ENCODE results near the gene LEF1. TPM values are rescaled to one million over a fixed set of nuclear protein-coding genes. Genes with fewer than 3 reads are reported as not detected.

LEF1 gene
- total and polyA plus RNA-seq, 2 donors from 2014 or later, result 5.1 to 14.5 TPM

DNA sequence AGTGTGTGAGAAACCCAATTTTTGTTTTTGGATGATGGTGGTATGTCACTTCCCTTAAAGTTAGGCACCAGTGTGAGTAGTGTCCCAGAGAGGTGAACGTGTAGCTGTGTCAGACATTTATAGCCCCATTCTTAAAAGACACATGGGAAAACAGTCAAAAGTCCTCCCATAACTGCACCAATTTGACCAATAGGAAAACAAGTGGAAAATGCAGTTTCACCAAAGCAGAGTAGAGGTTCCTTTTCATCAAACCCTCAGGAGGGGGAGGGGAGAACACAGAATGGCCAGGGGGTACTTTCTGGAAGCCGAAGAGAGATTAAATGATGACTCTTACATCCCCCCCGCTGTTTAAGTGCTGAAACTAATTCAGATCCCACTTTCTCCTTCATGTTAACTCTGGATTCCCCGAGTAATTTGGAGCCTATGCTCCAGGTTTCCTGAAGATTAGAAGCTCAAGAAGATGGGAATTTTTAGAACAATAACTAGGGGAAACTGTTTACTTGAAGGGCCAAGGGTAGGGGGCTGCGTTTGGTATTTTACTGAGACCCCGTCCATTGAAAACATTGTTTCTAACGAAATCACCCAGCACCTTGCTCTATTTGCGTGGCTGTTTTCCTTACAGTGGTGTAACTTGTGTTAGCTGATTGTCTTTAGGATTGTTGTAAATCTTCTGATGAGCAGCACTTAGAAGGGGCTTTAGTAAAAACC lies 2.1 kb upstream of the LEF1 start:
- FAIRE-seq, result no peak
- Histone ChIP-seq H3K4me3 (ENCODE audit: low read length in 3 of 3) (peak overlapping the region in 1 of 3 donors; percentile 16), H3K4me1 (ENCODE audit: control insufficient read depth in 2 of 3, insufficient read depth in 2 of 3, low read depth in 1 of 3, low read length in 3 of 3) (peaks cover 0 to 5% (median 5%) of the 10 kb centered on the region in 3 donors), H3K27me3 (ENCODE audit: control insufficient read depth, insufficient read depth, low read length) (peaks cover 16% of the 10 kb centered on the region), H3K27ac (ENCODE audit: low read depth in 2 of 2, low read length in 2 of 2) (no peak overlapping the region), H3K36me3 (ENCODE audit: control insufficient read depth in 2 of 3, insufficient read depth in 3 of 3, low read length in 3 of 3) (no peaks in the 10 kb centered on the region), H3K9ac (ENCODE audit: low read length in 3 of 3) (no peak overlapping the region), H3K9me3 (ENCODE audit: control insufficient read depth in 2 of 3, insufficient read depth in 1 of 3, low read length in 3 of 3) (no peaks in the 10 kb centered on the region)
- TF ChIP-seq, protein P1, sequence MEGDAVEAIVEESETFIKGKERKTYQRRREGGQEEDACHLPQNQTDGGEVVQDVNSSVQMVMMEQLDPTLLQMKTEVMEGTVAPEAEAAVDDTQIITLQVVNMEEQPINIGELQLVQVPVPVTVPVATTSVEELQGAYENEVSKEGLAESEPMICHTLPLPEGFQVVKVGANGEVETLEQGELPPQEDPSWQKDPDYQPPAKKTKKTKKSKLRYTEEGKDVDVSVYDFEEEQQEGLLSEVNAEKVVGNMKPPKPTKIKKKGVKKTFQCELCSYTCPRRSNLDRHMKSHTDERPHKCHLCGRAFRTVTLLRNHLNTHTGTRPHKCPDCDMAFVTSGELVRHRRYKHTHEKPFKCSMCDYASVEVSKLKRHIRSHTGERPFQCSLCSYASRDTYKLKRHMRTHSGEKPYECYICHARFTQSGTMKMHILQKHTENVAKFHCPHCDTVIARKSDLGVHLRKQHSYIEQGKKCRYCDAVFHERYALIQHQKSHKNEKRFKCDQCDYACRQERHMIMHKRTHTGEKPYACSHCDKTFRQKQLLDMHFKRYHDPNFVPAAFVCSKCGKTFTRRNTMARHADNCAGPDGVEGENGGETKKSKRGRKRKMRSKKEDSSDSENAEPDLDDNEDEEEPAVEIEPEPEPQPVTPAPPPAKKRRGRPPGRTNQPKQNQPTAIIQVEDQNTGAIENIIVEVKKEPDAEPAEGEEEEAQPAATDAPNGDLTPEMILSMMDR (IDR thresholded peaks at IDR 0.05; ENCODE audit: borderline replicate concordance, extremely low read depth, insufficient read depth), result no peak
- intact Hi-C loops (cut with DNase I), result no loop called here
- peak in 1 of 5 donors; percentile 63 for DNase-seq

DNA sequence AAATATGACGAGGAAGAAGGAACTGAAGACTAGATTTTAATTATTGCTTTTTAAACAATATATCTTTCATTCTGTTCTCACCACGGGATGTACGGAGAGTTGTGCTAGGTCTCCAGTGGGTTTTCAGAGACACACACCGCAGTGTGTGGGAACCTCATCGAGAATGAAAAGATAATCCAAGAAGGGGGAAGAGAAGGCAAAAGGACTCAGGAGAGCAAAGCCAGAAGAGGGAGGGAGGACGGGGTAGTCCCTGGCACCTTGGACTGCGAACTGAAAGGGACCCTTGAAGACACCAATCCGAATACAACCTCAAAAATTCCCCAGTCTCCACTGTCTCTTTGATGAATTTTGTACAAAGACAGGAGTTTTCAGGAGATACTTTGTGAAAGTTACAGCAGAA lies 932 bp upstream of the LEF1 start:
- intact Hi-C loops (cut with DNase I), result no loop called here
- TF ChIP-seq, protein P1 (IDR thresholded peaks at IDR 0.05; ENCODE audit: borderline replicate concordance, extremely low read depth, insufficient read depth), result no peak
- peaks cover 16% of the 10 kb centered on the region for H3K27me3 ChIP-seq (ENCODE audit: control insufficient read depth, insufficient read depth, low read length)
- no peaks in the 10 kb centered on the region for H3K9me3 ChIP-seq (ENCODE audit: control insufficient read depth in 2 of 3, insufficient read depth in 1 of 3, low read length in 3 of 3)
- peaks cover 0 to 5% (median 5%) of the 10 kb centered on the region in 3 donors for H3K4me1 ChIP-seq (ENCODE audit: control insufficient read depth in 2 of 3, insufficient read depth in 2 of 3, low read depth in 1 of 3, low read length in 3 of 3)
- H3K36me3 ChIP-seq (ENCODE audit: control insufficient read depth in 2 of 3, insufficient read depth in 3 of 3, low read length in 3 of 3), result no peaks in the 10 kb centered on the region
- no peak overlapping the region for H3K4me3 ChIP-seq (ENCODE audit: low read length in 3 of 3)
- FAIRE-seq (no peak), DNase-seq (peak in 1 of 5 donors; percentile 25)
- H3K9ac ChIP-seq (ENCODE audit: low read length in 3 of 3), result no peak overlapping the region
- no peak overlapping the region for H3K27ac ChIP-seq (ENCODE audit: low read depth in 2 of 2, low read length in 2 of 2)

DNA sequence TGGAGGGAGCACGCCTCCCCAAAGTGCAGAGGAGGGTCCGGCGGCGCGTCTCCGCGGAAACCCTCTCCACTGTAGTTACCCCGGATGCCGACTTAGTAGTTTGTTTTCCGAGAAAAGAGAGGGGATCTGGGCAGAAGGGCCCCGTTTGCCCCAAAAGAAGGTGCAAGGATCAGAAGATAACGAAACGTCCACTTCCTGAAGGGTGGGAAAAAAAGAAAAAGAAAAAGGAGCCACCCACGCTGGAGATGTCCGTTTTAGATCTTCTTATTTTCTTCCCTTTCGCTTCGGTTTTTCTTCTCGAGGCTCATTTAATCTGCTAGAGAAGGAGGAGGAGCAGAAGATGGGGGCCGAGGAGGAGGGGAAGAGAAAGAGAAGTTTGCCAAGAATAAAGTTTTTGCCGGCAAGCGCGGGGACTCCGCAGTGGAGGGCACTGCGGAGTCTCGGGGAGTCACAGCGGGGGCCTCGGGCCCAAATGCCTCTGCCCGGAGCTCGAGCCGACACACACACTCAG lies 517 bp downstream of the LEF1 start:
- DNase-seq, result no peak
- peaks cover 0 to 5% (median 0%) of the 10 kb centered on the region in 3 donors for H3K4me1 ChIP-seq (ENCODE audit: control insufficient read depth in 2 of 3, insufficient read depth in 2 of 3, low read depth in 1 of 3, low read length in 3 of 3)
- intact Hi-C loops (cut with DNase I), result no loop called here

More for the DNA sequence above, 517 bp downstream of the LEF1 start:
- peaks cover 16% of the 10 kb centered on the region for H3K27me3 ChIP-seq (ENCODE audit: control insufficient read depth, insufficient read depth, low read length)
- no peaks in the 10 kb centered on the region for H3K36me3 ChIP-seq (ENCODE audit: control insufficient read depth in 2 of 3, insufficient read depth in 3 of 3, low read length in 3 of 3)
- H3K27ac ChIP-seq (ENCODE audit: low read depth in 2 of 2, low read length in 2 of 2), result no peak overlapping the region
- TF ChIP-seq, protein P1 (IDR thresholded peaks at IDR 0.05; ENCODE audit: borderline replicate concordance, extremely low read depth, insufficient read depth), result no peak
- no peak for FAIRE-seq
- H3K9ac ChIP-seq (ENCODE audit: low read length in 3 of 3), result peak overlapping the region in 2 of 3 donors; percentile 15 to 54
- H3K9me3 ChIP-seq (ENCODE audit: control insufficient read depth in 2 of 3, insufficient read depth in 1 of 3, low read length in 3 of 3), result no peaks in the 10 kb centered on the region
- H3K4me3 ChIP-seq (ENCODE audit: low read length in 3 of 3), result peak overlapping the region; percentile 68 to 75 (median 73)

Data from kidney (tissue), 14 donors.